Measurements from ENCODE around the gene TP53INP2. TPM values are rescaled to one million over a fixed set of nuclear protein-coding genes. Genes with fewer than 3 reads are reported as not detected.

TP53INP2 gene
- total and polyA plus RNA-seq, 2 of the 13 experiments (the other 11 are each of a cell fraction or from before 2014, with no cell fraction given): 5.2 to 18.8 TPM

- TF ChIP-seq PHF20 (CRISPR knock-in tag; IDR thresholded peaks at IDR 0.05) (no peak), ZBTB37 (CRISPR knock-in tag; IDR thresholded peaks at IDR 0.05) (no peak; the same call in 1 of the 2 replicates), LRRFIP1 (CRISPR knock-in tag; conservative IDR thresholded peaks at IDR 0.05) (no peak), HNF4G (IDR thresholded peaks at IDR 0.05; ENCODE audit: borderline replicate concordance, low read depth, low read length) (peak; percentile 93), HNF4G (CRISPR knock-in tag; IDR thresholded peaks at IDR 0.05; ENCODE audit: borderline replicate concordance, low read depth) (peak; percentile 91), CBFB (CRISPR knock-in tag; IDR thresholded peaks at IDR 0.05) (0 out of 2 replicates have a peak, but pooled peaks have one; percentile 3), GABPA (IDR thresholded peaks at IDR 0.05; ENCODE audit: low read depth, low read length) (no peak), GABPA (CRISPR knock-in tag; IDR thresholded peaks at IDR 0.05; ENCODE audit: low read depth) (peak; percentile 14; the same call in 1 of the 2 replicates), ZC3H4 (CRISPR knock-in tag; IDR thresholded peaks at IDR 0.05; ENCODE audit: borderline replicate concordance) (no peak), ZFY (CRISPR knock-in tag; IDR thresholded peaks at IDR 0.05) (peak; percentile 46; the same call in 1 of the 2 replicates), CEBPB (IDR thresholded peaks at IDR 0.05; ENCODE audit: borderline replicate concordance, low read depth, low read length) (peak; percentile 33; the same call in 1 of the 2 replicates), ZNF576 (CRISPR knock-in tag; IDR thresholded peaks at IDR 0.05) (no peak), MAFF (IDR thresholded peaks at IDR 0.05; ENCODE audit: low read depth, low read length) (no peak), ZBTB25 (CRISPR knock-in tag; IDR thresholded peaks at IDR 0.05) (peak; percentile 23; the same call in 1 of the 2 replicates), MEIS1 (CRISPR knock-in tag; IDR thresholded peaks at IDR 0.05; ENCODE audit: borderline replicate concordance) (peak; percentile 73), ZSCAN21 (CRISPR knock-in tag; IDR thresholded peaks at IDR 0.05; ENCODE audit: borderline replicate concordance) (peak; percentile 57; the same call in 1 of the 2 replicates), ZFX (CRISPR knock-in tag; IDR thresholded peaks at IDR 0.05; ENCODE audit: low read depth) (peak; percentile 21; the same call in 1 of the 2 replicates), ZNF292 (CRISPR knock-in tag; IDR thresholded peaks at IDR 0.05; ENCODE audit: borderline replicate concordance, low read depth) (peak; percentile 60), ZSCAN29 (CRISPR knock-in tag; conservative IDR thresholded peaks at IDR 0.05) (0 out of 2 replicates have a peak, but pooled peaks have one; percentile 48), NCOA2 (CRISPR knock-in tag; IDR thresholded peaks at IDR 0.05) (peak; percentile 91), MIXL1 (CRISPR knock-in tag; IDR thresholded peaks at IDR 0.05) (peak; percentile 87)
Observed at GRCh38 chr20:34706912-34707784, 3.0 kb downstream of the TP53INP2 start (continued).
